Activated T-cell treated with anti-CD3 and anti-CD28 coated beads, Interleukin-2, amount 50 U/mL, for 48 hours (primary cell): Measurements from ENCODE around the gene BCAT1.

Experiments used
- DNase-seq, 2 experiments: peaks; one replicate each; pipeline ENCODE4 v3.0.0-alpha.2; 2020

Gene BCAT1

DNA sequence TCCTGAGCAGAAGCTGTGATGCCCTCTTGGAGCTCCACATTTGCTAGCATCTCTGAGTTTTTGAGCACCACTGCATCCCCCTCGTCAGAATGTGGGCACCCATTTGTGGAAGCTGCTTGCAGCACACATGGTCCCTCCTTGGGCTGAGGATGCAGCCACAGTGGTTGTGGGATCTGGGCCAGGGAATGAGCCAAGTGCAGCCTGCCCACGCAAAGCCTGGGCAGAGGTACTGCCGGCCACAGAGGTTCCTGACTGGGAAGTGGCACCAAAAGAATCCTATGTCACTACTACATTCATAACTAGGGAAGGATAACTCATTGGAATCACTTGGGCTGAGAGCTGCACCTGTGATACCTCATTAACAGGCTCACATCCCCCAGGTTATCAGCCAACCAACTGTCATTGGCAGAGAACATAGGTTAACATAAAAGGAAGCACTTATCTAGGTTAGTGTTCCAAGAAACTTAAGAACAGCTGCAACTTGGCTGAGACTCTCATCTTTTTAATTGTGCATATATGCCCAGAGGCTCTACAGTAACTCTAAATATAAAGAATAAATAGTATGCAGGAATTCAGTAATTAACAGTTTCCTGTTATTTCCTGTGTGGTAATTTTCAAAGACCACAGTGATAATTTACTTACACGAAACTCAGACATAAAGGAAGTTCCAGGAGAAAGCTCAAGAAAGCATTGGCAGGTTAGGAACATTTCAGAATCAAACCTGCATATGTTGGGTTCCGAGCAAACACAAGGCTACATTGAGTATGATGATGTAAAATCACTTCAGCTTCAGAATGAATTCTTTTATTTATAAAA, 145.3 kb downstream of the BCAT1 start:
- DNase-seq: no peak

- DNase-seq: no peak
These were observed 150.6 kb downstream of the BCAT1 start for GRCh38 chr12:24798335-24798734.

DNA sequence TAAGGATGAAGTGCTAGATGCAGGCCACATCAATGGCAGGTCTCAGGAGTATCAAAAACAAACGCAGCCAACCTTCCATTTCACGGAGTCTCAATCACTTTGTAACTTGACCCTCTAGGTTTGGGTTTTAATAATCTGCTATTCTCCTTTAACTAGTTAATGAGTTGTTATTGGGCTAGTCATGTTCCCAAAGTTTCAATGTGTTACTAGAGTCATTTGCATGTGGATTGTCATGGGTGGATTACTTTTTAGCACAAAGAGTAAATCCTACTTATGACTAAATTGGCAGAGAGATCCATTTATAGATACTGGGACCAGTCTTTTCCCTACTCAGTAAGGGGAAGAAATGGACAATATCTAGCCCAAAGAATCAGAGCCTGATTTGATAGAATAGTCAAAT, 151.0 kb downstream of the BCAT1 start:
- no peak for DNase-seq

DNA sequence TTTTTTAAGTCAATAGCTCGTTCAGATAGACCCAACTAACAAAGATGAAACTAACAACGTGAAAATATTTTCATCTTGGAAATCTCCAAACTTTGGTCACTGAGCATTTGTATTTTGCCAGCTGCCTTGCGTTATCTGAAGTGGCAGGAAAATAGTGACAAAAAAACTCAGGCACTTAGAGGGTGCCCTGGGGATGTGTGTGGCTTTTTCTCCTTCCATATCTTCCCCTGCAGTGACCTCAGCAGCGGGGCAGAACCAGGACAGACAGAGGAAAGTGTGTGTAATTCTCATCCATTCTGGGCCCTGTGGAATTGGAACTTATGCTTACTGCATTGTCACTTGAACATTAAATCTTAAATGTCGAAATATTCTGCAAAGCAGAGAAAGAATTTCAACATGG, 152.0 kb downstream of the BCAT1 start:
- no peak for DNase-seq

GRCh38 chr12:24795699-24796347, 153.1 kb downstream of the BCAT1 start:
- no peak for DNase-seq

DNA sequence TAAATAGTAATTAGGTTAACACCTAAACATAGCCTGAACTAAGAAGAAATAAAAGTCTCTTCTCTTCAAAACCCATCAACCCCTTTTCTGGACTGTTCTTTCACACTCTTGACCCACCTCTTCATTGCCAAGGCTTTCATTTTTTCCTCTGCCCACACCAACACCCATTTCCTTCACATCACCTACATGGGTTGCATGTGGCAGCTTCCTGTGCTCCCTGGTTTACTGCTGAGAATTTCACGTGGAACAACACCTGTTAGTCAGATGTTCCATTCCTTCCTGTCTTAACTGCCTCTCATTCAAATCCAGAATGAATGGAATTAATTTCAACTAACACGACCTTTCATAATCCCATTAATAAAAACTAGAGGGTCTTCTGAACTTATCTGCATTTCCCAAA, 157.3 kb downstream of the BCAT1 start:
- no peak for DNase-seq

- no peak for DNase-seq
These were observed 160.0 kb downstream of the BCAT1 start for GRCh38 chr12:24788886-24789285.

GRCh38 chr12:24780697-24781368, 168.1 kb downstream of the BCAT1 start:
- DNase-seq: no peak

GRCh38 chr12:24778486-24779304, 170.2 kb downstream of the BCAT1 start:
- DNase-seq: no peak

- DNase-seq: no peak
These were observed 171.5 kb downstream of the BCAT1 start for GRCh38 chr12:24777359-24777758.

GRCh38 chr12:24776861-24777260, 172.0 kb downstream of the BCAT1 start:
- no peak for DNase-seq

- DNase-seq: no peak
These were observed 173.8 kb downstream of the BCAT1 start for GRCh38 chr12:24775073-24775472.

GRCh38 chr12:24773996-24774395, 174.9 kb downstream of the BCAT1 start:
- no peak for DNase-seq

- no peak for DNase-seq
These were observed 176.1 kb downstream of the BCAT1 start for GRCh38 chr12:24772813-24773212.

DNA sequence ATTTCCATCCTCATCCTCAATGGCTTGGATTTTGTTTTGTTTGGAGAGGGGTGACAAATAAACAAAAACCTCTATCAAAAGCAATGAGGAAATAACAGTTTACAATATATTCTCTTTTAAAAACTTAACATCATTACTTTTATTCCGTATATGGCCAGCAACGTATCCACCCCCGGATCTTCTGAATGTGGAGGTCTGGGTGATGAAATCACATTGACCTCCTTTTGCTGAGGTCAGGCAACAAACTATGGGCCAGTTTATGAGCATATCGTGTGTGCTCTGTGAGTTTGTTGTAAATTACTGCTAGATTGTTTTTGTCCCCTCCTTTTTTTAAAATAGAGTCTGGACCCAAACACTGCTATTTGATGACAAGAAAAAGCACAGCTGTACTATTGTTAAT, 178.1 kb downstream of the BCAT1 start:
- no peak for DNase-seq

GRCh38 chr12:24770334-24770733, 178.6 kb downstream of the BCAT1 start:
- DNase-seq: no peak

DNA sequence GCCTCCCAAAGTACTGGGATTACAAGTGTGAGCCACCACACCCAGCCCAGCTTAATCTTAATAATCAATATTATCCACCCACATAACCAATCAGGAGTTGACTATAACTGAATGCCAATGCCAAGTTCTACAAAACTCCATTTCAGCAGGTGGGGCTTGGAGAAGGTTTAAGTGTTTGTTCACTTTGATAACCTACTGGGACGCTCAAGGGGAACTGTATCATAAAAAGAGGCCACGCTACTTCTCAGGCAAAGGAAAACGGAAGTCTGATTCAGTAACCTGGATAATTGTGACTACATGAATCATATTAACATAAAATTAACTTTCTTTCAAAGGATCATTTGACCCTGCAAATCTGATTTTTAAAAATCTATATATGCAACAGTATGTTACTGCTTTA, 179.2 kb downstream of the BCAT1 start:
- no peak for DNase-seq

DNA sequence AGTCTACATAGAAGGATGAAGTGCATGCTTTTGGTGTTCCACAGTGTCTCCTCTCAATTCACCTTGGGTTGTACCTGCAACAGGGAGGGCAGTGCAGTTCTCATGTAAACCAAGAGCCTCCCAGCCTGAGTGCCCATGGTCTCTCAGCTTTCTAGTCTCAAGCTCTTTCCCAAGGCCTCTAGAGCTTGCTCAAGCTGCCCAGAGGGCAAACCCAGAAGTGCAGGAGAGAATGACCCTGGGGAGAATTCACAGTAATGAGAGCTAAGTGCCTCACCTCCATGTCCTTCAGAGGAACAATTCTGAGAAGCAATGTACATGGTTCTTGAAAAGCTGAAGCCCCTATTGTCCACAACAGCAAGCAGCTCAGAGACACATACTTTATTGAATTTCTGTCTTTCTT, 180.5 kb downstream of the BCAT1 start:
- no peak for DNase-seq

GRCh38 chr12:24767016-24767415, 181.9 kb downstream of the BCAT1 start:
- no peak for DNase-seq

DNA sequence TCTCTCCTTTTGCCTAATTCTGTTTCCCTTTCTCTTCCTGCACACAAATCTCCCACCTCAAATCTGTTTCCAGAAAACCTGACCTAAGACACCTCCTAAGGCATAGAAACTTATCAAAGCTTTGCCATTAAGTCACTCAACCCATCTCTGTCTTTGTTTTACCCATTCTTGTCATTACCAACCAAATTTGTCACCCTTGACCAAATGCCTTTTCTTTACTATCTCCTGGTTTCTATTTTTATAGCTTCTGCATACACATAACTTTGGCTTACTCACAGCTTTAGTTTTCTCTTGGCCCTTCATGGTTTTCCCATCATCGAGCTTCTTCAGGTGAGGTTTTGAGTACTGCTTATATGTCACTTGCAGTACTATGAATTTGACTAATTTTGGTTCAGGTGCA, 184.2 kb downstream of the BCAT1 start:
- no peak for DNase-seq

GRCh38 chr12:24760606-24761378, 188.1 kb downstream of the BCAT1 start:
- no peak for DNase-seq

DNA sequence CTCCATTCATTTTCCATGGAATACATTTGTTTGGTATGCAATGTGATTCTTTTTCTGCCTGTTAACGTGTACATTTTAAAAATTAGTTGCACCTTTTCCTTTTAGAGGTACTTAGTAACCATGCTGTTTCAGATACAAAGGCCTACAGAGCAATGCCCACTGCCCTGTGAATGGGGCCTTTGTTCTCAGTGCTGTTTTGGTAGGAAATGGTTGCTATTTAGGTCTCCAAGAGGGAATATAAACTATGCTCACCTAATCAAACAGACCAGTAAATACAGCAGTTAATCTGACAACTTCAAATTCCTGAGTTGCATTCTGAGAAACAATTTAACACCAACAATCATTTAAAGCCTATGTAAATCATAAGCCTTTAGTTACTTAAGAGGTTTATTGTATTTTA, 188.7 kb downstream of the BCAT1 start:
- no peak for DNase-seq
